ENCODE results near the gene TSHZ2. TPM values are rescaled to one million over a fixed set of nuclear protein-coding genes. Genes with fewer than 3 reads are reported as not detected.

TSHZ2 gene
- total and polyA plus RNA-seq, 12 donors: 1.5 to 6.2 (median 4.5) TPM

GRCh38 chr20:53081916-53082863 is 110.0 kb downstream of the TSHZ2 start:
- Histone ChIP-seq H3K4me1 (peaks cover 0 to 46% (median 29%) of the 10 kb centered on the region in 9 donors), H3K9me3 (no peaks in the 10 kb centered on the region), H3K4me3 (no peak overlapping the region), H3K27ac (peak overlapping the region in 2 of 10 donors; percentile 13 to 57), H3K36me3 (no peaks in the 10 kb centered on the region), H3K27me3 (no peaks in the 10 kb centered on the region)
- TF ChIP-seq, protein P1, sequence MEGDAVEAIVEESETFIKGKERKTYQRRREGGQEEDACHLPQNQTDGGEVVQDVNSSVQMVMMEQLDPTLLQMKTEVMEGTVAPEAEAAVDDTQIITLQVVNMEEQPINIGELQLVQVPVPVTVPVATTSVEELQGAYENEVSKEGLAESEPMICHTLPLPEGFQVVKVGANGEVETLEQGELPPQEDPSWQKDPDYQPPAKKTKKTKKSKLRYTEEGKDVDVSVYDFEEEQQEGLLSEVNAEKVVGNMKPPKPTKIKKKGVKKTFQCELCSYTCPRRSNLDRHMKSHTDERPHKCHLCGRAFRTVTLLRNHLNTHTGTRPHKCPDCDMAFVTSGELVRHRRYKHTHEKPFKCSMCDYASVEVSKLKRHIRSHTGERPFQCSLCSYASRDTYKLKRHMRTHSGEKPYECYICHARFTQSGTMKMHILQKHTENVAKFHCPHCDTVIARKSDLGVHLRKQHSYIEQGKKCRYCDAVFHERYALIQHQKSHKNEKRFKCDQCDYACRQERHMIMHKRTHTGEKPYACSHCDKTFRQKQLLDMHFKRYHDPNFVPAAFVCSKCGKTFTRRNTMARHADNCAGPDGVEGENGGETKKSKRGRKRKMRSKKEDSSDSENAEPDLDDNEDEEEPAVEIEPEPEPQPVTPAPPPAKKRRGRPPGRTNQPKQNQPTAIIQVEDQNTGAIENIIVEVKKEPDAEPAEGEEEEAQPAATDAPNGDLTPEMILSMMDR (IDR thresholded peaks at IDR 0.05): no peak
- 80 to 84% methylated on average over 10 of the region's 10 CpGs for WGBS, 2 donors
- intact Hi-C loops (cut with DNase I): no loop called here
- no peak for DNase-seq
- ATAC-seq: no peak

DNA sequence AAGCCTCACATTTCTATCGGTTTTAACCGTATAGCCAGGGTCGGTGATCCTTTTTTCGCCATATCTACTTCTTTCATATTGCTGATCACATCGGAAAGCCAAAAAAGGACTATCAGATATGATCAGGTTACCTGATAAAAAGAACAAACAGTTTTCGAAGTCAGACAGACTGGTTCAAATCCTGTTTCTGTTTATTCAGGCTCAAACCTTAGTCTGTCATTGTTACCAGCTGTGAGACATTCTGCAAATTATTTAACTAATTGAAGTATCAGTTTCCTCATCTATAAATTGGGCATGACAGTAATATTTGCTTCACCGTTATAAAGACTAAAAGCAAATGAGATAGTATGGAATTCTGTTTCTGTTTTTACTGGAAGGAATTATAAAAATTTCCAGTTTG is 111.3 kb downstream of the TSHZ2 start:
- DNase-seq (no peak), ATAC-seq (no peak)
- intact Hi-C loops (cut with DNase I): no loop called here
- H3K4me1 ChIP-seq: peaks cover 0 to 37% (median 22%) of the 10 kb centered on the region in 9 donors
- no peak overlapping the region for H3K27ac ChIP-seq
- 93% methylated on average over 7 of the region's 7 CpGs for WGBS, 2 donors
- H3K36me3 ChIP-seq: no peaks in the 10 kb centered on the region
- no peak overlapping the region for H3K4me3 ChIP-seq
- no peaks in the 10 kb centered on the region for H3K9me3 ChIP-seq
- TF ChIP-seq, protein P1 (IDR thresholded peaks at IDR 0.05): no peak
- H3K27me3 ChIP-seq: no peaks in the 10 kb centered on the region

GRCh38 chr20:53084408-53084997 is 112.3 kb downstream of the TSHZ2 start:
- no peak for DNase-seq
- Histone ChIP-seq H3K4me1 (peaks cover 0 to 30% (median 18%) of the 10 kb centered on the region in 9 donors), H3K4me3 (no peak overlapping the region), H3K27me3 (no peaks in the 10 kb centered on the region), H3K27ac (no peak overlapping the region), H3K36me3 (no peaks in the 10 kb centered on the region), H3K9me3 (no peaks in the 10 kb centered on the region)
- intact Hi-C loops (cut with DNase I): no loop called here
- ATAC-seq: no peak
- TF ChIP-seq, protein P1 (IDR thresholded peaks at IDR 0.05): no peak

DNA sequence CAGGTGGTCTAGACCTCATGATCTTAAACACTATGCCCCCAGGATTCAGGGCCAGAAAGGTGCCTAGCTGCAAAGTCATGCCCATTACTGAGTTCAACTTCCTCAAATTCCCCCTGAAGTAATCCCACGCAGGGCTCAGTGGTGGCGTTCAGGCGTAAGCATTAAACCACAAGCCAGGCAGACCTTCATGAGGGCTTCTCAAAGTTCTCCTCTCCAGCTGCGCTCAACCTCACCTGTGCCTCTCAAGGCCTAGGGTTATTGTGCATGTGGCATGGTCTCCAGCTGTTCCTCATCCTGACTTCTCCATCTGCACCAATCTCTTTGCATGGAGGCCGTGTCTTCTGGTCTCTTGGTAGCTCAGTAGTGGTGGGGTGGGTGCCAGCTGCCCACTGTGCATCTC is 113.6 kb downstream of the TSHZ2 start:
- Histone ChIP-seq H3K36me3 (no peaks in the 10 kb centered on the region), H3K4me3 (no peak overlapping the region), H3K27ac (no peak overlapping the region), H3K4me1 (peaks cover 0 to 17% (median 6%) of the 10 kb centered on the region in 9 donors), H3K9me3 (no peaks in the 10 kb centered on the region), H3K27me3 (no peaks in the 10 kb centered on the region)
- DNase-seq: no peak
- TF ChIP-seq, protein P1 (IDR thresholded peaks at IDR 0.05): no peak
- intact Hi-C loops (cut with DNase I): no loop called here
- no peak for ATAC-seq
- whole genome bisulfite sequencing, 2 donors: 94 to 95% methylated on average over 5 of the region's 5 CpGs

Data from heart right ventricle (tissue), 16 donors.